A673 (cell line): ENCODE data around the gene SPEG. TPM values are rescaled to one million over a fixed set of nuclear protein-coding genes. Genes with fewer than 3 reads are reported as not detected.

Experiments used
- BruUV-seq: library from RNA; stranded (reverse); fragments of 400-500 nt; replicated peaks from 2 replicates; lab custom pipeline; 2021; lab: Mats Ljungman, UMichigan
- CTCF ChIA-PET: fragments of 300-600 bp; sonication (Branson Sonifier 250); formaldehyde crosslinking; loops from one replicate; lab custom pipeline; 2022; ENCODE audit warnings: antibody characterized with exemption; lab: Charles Lee
- POLR2A ChIA-PET: fragments of 300-600 bp; sonication (Branson Sonifier 250); formaldehyde crosslinking; loops from one replicate; lab custom pipeline; 2022; ENCODE audit warnings: antibody characterized with exemption; ENCODE audit not compliant: low non-redundant PET; lab: Charles Lee
- DNase-seq: peaks from one replicate; pipeline ENCODE4 v3.0.0-alpha.2; 2015; ENCODE audit warnings: low spot score
- H3K27ac ChIP-seq: fragments of 200-600 bp; sonication (generic); 2 replicates; pipeline ENCODE4 v1.5.1; 2016; ENCODE audit warnings: mixed run types, low read depth, mild to moderate bottlenecking, mixed read lengths, antibody characterized with exemption, low read length; ENCODE audit not compliant: poor library complexity, severe bottlenecking
- H3K27me3 ChIP-seq: fragments of 200-600 bp; sonication (generic); replicated peaks from 2 replicates; pipeline ENCODE4 v1.6.1; 2017; ENCODE audit warnings: mixed run types, low read depth, mild to moderate bottlenecking, mixed read lengths, antibody characterized with exemption, low read length; ENCODE audit not compliant: insufficient read depth, poor library complexity
- H3K36me3 ChIP-seq: fragments of 200-600 bp; sonication (generic); 2 replicates; pipeline ENCODE4 v1.6.1; 2016; ENCODE audit warnings: mixed run types, mild to moderate bottlenecking, mixed read lengths, antibody characterized with exemption, low read length; ENCODE audit not compliant: insufficient read depth, poor library complexity, severe bottlenecking
- H3K4me1 ChIP-seq: fragments of 200-600 bp; sonication (generic); 2 replicates; pipeline ENCODE4 v1.6.1; 2017; ENCODE audit warnings: mixed run types, mild to moderate bottlenecking, mixed read lengths, antibody characterized with exemption, low read length; ENCODE audit not compliant: insufficient read depth, poor library complexity, severe bottlenecking
- H3K4me3 ChIP-seq: fragments of 200-600 bp; sonication (generic); 2 replicates; pipeline ENCODE4 v1.5.1; 2016; ENCODE audit warnings: low read depth, mixed run types, mild to moderate bottlenecking, mixed read lengths, low read length; ENCODE audit not compliant: poor library complexity, severe bottlenecking
- H3K9me3 ChIP-seq: fragments of 200-600 bp; sonication (generic); 2 replicates; pipeline ENCODE4 v1.6.1; 2016; ENCODE audit warnings: mixed run types, low read depth, mild to moderate bottlenecking, mixed read lengths, antibody characterized with exemption, low read length; ENCODE audit not compliant: poor library complexity, severe bottlenecking
- CTCF ChIP-seq: fragments of 300-800, 200-600 bp; sonication (generic); conservative IDR thresholded peaks from 2 replicates; pipeline ENCODE4 v1.5.1; 2017; ENCODE audit warnings: low read depth, mild to moderate bottlenecking, antibody characterized with exemption, low read length, moderate library complexity, mixed read lengths
- EZH2 ChIP-seq: fragments of 200-600 bp; sonication (generic); IDR thresholded peaks from 2 replicates; pipeline ENCODE4 v1.6.1; 2017; ENCODE audit warnings: borderline replicate concordance, low read depth, mild to moderate bottlenecking, mixed read lengths, antibody characterized with exemption, low read length; ENCODE audit not compliant: poor library complexity, severe bottlenecking
- intact Hi-C: fragments of 100-400 bp; cut with micrococcal nuclease; formaldehyde crosslinking; loops from one replicate; pipeline ENCODE4 v1.10.0; 2022; ENCODE audit not compliant: unreplicated experiment
- total RNA-seq: library from RNA; stranded (reverse); gene quantifications from 2 replicates; pipeline ENCODE4 v1.2.3, GENCODE V29; 2021

SPEG gene
- total RNA-seq, 1 experiment from 2014 or later = 8.4 TPM

- TF ChIP-seq CTCF (no peak), EZH2 (no peak)
- Histone ChIP-seq H3K4me3 (no peak overlapping the region), H3K4me1 (peaks cover 17% of the 10 kb centered on the region), H3K36me3 (no peaks in the 10 kb centered on the region), H3K9me3 (no peaks in the 10 kb centered on the region), H3K27ac (no peak overlapping the region), H3K27me3 (no peaks in the 10 kb centered on the region)
- ChIA-PET POLR2A (interaction anchor here (0.7 kb wide), 1 partner anchor 26 kb away, joined by 3 read pairs; no protein-coding TSS in a partner anchor), CTCF (interaction anchor here (1.2 to 5.1 kb wide), 3 partner anchors 17 to 123 kb away, joined by 3 to 31 read pairs (median 5); a partner anchor contains a TSS)
- no TSS peak for BruUV-seq
- intact Hi-C loops = no loop called here
- DNase-seq = no peak
Measured at GRCh38 chr2:219526320-219527075, 91.9 kb downstream of the SPEG start.

GRCh38 chr2:219527076-219527394 lies 92.4 kb downstream of the SPEG start:
- no peak for TF ChIP-seq CTCF
- TF ChIP-seq EZH2 = no peak
- Histone ChIP-seq H3K4me1 (peaks cover 12% of the 10 kb centered on the region), H3K27me3 (no peaks in the 10 kb centered on the region), H3K4me3 (no peak overlapping the region), H3K9me3 (no peaks in the 10 kb centered on the region), H3K27ac (no peak overlapping the region), H3K36me3 (no peaks in the 10 kb centered on the region)
- ChIA-PET CTCF (interaction anchor here (0.5 to 1.6 kb wide), 2 partner anchors 51 to 124 kb away, joined by 4 to 5 read pairs; no protein-coding TSS in a partner anchor), POLR2A (no interaction called here)
- intact Hi-C loops = no loop called here
- no TSS peak for BruUV-seq
- no peak for DNase-seq

- intact Hi-C loops = no loop called here
- no TSS peak for BruUV-seq
- no peak overlapping the region for H3K27ac ChIP-seq
- no peaks in the 10 kb centered on the region for H3K9me3 ChIP-seq
- TF ChIP-seq CTCF = no peak
- no peak for TF ChIP-seq EZH2
- H3K4me1 ChIP-seq = peaks cover 8% of the 10 kb centered on the region
- DNase-seq = no peak
- no peaks in the 10 kb centered on the region for H3K27me3 ChIP-seq
- no peak overlapping the region for H3K4me3 ChIP-seq
- no peaks in the 10 kb centered on the region for H3K36me3 ChIP-seq
- ChIA-PET POLR2A (no interaction called here), CTCF (interaction anchor here (0.5 to 1.6 kb wide), 3 partner anchors 16 to 124 kb away, joined by 4 to 6 read pairs (median 5); no protein-coding TSS in a partner anchor)
Measured at GRCh38 chr2:219527472-219527871, 92.8 kb downstream of the SPEG start.
